ENCODE data around the gene CEP192.

GRCh38 chr18:13014232-13014631 lies 23.1 kb downstream of the CEP192 start:
- TF ChIP-seq CTCF (optimal IDR thresholded peaks at IDR 0.05 in 1 of 3, IDR thresholded peaks at IDR 0.05 in 1 of 3, conservative IDR thresholded peaks at IDR 0.05 in 1 of 3; ENCODE audit: extremely low read depth in 1 of 3, insufficient read depth in 2 of 3, low read length in 3 of 3) (no peak), EZH2 (IDR thresholded peaks at IDR 0.05; ENCODE audit: low read length) (no peak)

Measured in keratinocyte (primary cell).